Heart left ventricle (tissue), 16 donors: ENCODE data around the gene OGFOD3. TPM values are rescaled to one million over a fixed set of nuclear protein-coding genes. Genes with fewer than 3 reads are reported as not detected.
"Not testable (repeated sequence)": the region's sequence is repeated elsewhere in the genome, so short reads cannot be mapped to it uniquely, and the experiment has no call there.

Source experiments
- ATAC-seq, 4 donors: fragments of 200-7000 bp; cut with Tn5 transposase; one replicate each; pipeline ENCODE4 v1.9.1; 2020 to 2022; ENCODE audit warnings: moderate library complexity in 4 of 4, mild to moderate bottlenecking in 3 of 4, moderate number of reproducible peaks in 1 of 4
- DNase-seq, 5 donors: peaks; one replicate each; pipeline ENCODE4 v3.0.0-alpha.2; 2020
- H3K27ac ChIP-seq, 12 donors: fragments of 200-600 bp; sonication (generic) in 4 of 12; one replicate each; pipeline versions ENCODE4 v1.5.0 to v1.8.0; 2016 to 2022; ENCODE audit warnings: mild to moderate bottlenecking in 2 of 12
- H3K27me3 ChIP-seq, 9 donors: fragments of 200-600 bp; sonication (generic) in 2 of 9; one replicate each; pipeline versions ENCODE4 v1.5.1 to v1.8.0; 2016 to 2022; ENCODE audit warnings: mild to moderate bottlenecking in 3 of 9
- H3K36me3 ChIP-seq, 9 donors: fragments of 200-600 bp; sonication (generic) in 2 of 9; one replicate each; pipeline versions ENCODE4 v1.5.0 to v1.8.0; 2018 to 2022; ENCODE audit warnings: mild to moderate bottlenecking in 2 of 9
- H3K4me1 ChIP-seq, 12 donors: fragments of 200-600 bp; sonication (generic) in 4 of 12; one replicate each; pipeline versions ENCODE4 v1.5.0 to v1.8.0; 2016 to 2022; ENCODE audit warnings: mild to moderate bottlenecking in 3 of 12
- H3K4me3 ChIP-seq, 12 donors: fragments of 200-600 bp; sonication (generic) in 4 of 12; one replicate each; pipeline versions ENCODE4 v1.5.0 to v1.8.0; 2017 to 2022; ENCODE audit warnings: mild to moderate bottlenecking in 9 of 12, moderate library complexity in 4 of 12
- H3K9me3 ChIP-seq, 12 donors: fragments of 200-600 bp; sonication (generic) in 4 of 12; one replicate each; pipeline versions ENCODE4 v1.5.0 to v1.8.0; 2016 to 2022; ENCODE audit warnings: mild to moderate bottlenecking in 1 of 12
- POLR2A ChIP-seq, 2 donors: fragments of 450-650 bp; IDR thresholded peaks; one replicate each; pipeline ENCODE4 v1.6.1; 2017; ENCODE audit warnings: antibody characterized with exemption in 2 of 2, mild to moderate bottlenecking in 2 of 2, moderate library complexity in 2 of 2
- WGBS, 4 donors: extraction: QIAGEN DNeasy Blood & Tissue Kit in 2 of 4; methylation state at CpG; one replicate each; pipeline versions ENCODE4 v1.1.5 to v1.1.7; 2013 to 2018; 5-methylcytosine and 5-hydroxymethylcytosine counted together
- intact Hi-C, 10 donors: fragments of 100-400 bp; cut with DNase I; formaldehyde crosslinking; loops; one replicate each; pipeline versions ENCODE4 v1.11.1 to v1.14.2; 2022
- polyA plus RNA-seq, 2 donors: library from polyadenylated mRNA; stranded (reverse); fragments of 200-250 nt; gene quantifications; one replicate each; pipeline ENCODE4 v1.2.3, GENCODE V29; 2013
- total RNA-seq, 9 donors: library from RNA; depleted of rRNA in 2 of 9; stranded (reverse); fragments of >200 nt in 2 of 9; fragmentation: NEBNext Ultra II Directional in 3 of 9; extraction: Animal tissue kit (Norgen Biotek cat#: 25700) in 3 of 9; gene quantifications; one replicate each; pipeline versions ENCODE4 v1.1.0 to v1.2.4, GENCODE V29; 2016 to 2023
- TF ChIP-seq, protein P1 (sequence below), 12 donors: fragments of 200-600 bp; sonication (generic) in 4 of 12; IDR thresholded peaks; one replicate each; pipeline versions ENCODE4 v1.5.0 to v1.8.0; 2018 to 2022; ENCODE audit warnings: antibody characterized with exemption in 12 of 12, mild to moderate bottlenecking in 5 of 12
- donor health status: ischemic (EF 13 %, LVEDD 7.1; RV severe dilation, severe dysfunction).
- donor health status: healthy with polysubstance abuse.
- donor health status: DM: no; HTN: yes; CAD: no.
- donor health status: DM: no; HTN: no; CAD: no.
- donor health status: ischemic (EF 25% LVEDD 6.9; RV normal size, moderate dysfunction).
- donor health status: ischemic (EF 25% LVEDD 5.7; RV mildly dilated, moderate dysfunction).
- donor health status: healthy.
- donor health status: DM: yes; HTN: yes; CAD: no.
- donor health status: ischemic (EF 35%, LVEDD 5.7; RV mildly dilated, moderate dysfunction).
- donor health status: nonischemic (EF 11% LVEDD 7.7; RV severe dilation, severe dysfunction).
- donor health status: DM: yes; HTN: yes; CAD: no.
- donor health status: PGD.
- donor health status: ischemic (EF 29% LVEDD 5.4; RV normal size, mild dysfunction).
- donor health status: nonischemic (EF 23%, LVEDD 6.1; RV moderate dilation, normal function).

Gene OGFOD3
- total and polyA plus RNA-seq, 11 donors, result 22.6 to 38.5 (median 29.3) TPM

- no peak overlapping the region for H3K4me3 ChIP-seq
- H3K4me1 ChIP-seq, result peaks cover 0 to 7% (median 3%) of the 10 kb centered on the region in 12 donors
- no peaks in the 10 kb centered on the region for H3K9me3 ChIP-seq
- H3K27ac ChIP-seq, result no peak overlapping the region
- no peak for ATAC-seq
- no peak for DNase-seq
- TF ChIP-seq, protein P1, sequence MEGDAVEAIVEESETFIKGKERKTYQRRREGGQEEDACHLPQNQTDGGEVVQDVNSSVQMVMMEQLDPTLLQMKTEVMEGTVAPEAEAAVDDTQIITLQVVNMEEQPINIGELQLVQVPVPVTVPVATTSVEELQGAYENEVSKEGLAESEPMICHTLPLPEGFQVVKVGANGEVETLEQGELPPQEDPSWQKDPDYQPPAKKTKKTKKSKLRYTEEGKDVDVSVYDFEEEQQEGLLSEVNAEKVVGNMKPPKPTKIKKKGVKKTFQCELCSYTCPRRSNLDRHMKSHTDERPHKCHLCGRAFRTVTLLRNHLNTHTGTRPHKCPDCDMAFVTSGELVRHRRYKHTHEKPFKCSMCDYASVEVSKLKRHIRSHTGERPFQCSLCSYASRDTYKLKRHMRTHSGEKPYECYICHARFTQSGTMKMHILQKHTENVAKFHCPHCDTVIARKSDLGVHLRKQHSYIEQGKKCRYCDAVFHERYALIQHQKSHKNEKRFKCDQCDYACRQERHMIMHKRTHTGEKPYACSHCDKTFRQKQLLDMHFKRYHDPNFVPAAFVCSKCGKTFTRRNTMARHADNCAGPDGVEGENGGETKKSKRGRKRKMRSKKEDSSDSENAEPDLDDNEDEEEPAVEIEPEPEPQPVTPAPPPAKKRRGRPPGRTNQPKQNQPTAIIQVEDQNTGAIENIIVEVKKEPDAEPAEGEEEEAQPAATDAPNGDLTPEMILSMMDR (IDR thresholded peaks at IDR 0.05), result no peak
- TF ChIP-seq POLR2A (IDR thresholded peaks at IDR 0.05), result no peak
- peaks cover 0 to 31% (median 5%) of the 10 kb centered on the region in 9 donors for H3K27me3 ChIP-seq
- intact Hi-C loops, result no loop called here
- H3K36me3 ChIP-seq, result no peaks in the 10 kb centered on the region
- WGBS, 4 donors, result 74 to 84% (median 78%) methylated on average over 6 of the region's 6 CpGs
Measured at GRCh38 chr17:82365606-82366295, 52.6 kb downstream of the OGFOD3 start.

DNA sequence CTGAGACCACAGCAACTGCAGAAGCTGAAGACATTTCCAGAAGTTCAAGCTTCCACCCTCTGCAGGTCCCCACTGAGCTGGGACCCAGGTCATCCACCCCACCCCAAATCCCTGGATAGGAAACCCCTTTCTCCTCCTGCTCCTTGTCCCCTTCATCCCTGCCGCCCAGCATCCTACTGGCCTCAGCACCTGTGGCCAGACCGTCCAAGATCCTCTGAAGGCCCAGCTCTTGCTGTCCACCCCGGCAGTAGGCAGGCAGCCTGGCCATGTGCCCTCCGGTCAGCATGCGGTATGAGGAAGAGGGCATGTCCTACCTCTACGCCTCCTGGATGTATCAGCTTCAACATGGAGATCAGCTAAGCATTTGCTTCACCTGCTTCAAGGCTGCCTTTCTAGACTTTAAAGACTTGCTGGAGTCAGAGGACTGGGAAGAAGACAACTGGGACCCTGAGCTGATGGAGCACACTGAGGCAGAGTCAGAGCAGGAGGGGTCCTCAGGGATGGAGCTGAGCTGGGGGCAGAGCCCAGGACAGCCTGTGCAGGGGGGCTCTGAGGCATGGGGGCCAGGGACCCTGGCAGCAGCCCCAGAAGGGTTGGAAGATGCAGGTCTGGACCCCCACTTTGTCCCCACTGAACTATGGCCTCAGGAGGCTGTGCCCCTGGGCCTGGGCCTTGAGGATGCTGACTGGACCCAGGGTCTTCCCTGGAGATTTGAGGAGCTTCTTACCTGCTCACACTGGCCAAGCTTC lies 56.3 kb downstream of the OGFOD3 start:
- ATAC-seq (no peak), DNase-seq (no peak)
- WGBS, 4 donors, result 89 to 96% (median 92%) methylated on average over 6 of the region's 6 CpGs
- Histone ChIP-seq H3K9me3 (no peaks in the 10 kb centered on the region), H3K27ac (no peak overlapping the region), H3K4me1 (peaks cover 0 to 4% (median 0%) of the 10 kb centered on the region in 12 donors), H3K4me3 (no peak overlapping the region), H3K27me3 (peaks cover 0 to 20% (median 0%) of the 10 kb centered on the region in 9 donors), H3K36me3 (no peaks in the 10 kb centered on the region)
- TF ChIP-seq, protein P1 (IDR thresholded peaks at IDR 0.05), result no peak
- TF ChIP-seq POLR2A (IDR thresholded peaks at IDR 0.05), result no peak
- intact Hi-C loops, result no loop called here

DNA sequence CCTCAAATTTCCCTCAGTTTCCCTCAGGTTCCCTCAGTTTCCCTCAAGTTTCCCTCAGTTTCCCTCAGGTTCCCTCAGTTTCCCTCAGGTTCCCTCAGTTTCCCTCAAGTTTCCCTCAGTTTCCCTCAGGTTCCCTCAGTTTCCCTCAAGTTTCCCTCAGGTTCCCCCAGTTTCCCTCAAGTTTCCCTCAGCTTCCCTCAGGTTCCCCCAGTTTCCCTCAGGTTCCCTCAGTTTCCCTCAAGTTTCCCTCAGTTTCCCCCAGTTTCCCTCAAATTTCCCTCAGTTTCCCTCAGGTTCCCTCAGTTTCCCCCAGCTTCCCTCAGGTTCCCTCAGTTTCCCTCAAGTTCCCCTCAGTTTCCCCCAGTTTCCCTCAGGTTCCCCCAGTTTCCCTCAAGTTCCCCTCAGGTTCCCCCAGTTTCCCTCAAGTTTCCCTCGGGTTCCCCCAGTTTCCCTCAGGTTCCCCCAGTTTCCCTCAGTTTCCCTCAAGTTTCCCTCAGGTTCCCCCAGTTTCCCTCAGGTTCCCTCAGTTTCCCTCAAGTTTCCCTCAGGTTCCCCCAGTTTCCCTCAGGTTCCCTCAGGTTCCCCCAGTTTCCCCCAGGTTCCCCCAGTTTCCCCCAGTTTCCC lies 58.8 kb downstream of the OGFOD3 start:
- intact Hi-C loops, result loop anchor here in 5 of 10 donors (5.0 to 10.0 kb wide), 4 partner anchors 43 to 415 kb away; no protein-coding TSS in a partner anchor

DNA sequence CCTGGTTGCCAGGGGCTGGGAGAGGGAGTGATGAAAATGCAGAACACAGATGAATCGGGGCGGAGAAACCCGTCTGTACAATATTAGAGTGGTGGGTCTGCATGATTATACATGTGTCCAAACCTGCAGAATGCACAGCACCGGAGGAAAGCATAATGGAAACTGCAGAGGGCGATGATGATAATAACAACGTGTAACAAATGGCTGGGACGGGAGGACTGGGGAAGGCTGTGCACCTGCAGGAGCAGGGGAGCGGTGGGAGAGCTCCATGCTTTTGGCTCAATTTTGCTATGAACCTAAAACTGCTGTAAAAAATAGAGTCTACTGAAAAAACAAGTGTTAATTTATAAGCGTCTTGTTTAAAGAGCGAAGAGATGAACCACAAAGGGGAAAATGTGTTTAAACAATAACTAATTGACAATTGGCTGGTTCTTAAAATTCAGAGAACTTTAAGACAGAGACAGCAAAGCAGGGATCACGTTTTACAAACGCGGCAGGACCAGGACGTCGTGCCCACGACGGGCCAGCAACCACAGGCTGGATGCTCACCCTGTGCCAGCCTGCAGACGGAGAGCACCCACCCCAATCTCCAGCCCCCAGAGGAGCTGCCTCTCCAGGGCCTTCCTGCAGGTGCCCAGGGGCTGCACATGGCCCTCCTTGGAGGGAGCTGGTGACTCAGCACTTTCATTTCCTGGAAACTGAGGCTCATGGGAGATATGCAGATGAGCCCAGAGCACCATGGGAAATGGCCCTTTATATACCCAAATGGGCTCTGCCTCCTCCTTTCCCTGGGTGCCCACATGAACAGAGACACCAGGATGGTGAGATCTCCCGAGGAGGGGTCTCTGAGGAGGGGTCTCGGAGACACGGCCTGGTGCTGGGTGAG lies 59.7 kb downstream of the OGFOD3 start, which contains the start of gene TEX19:
TEX19 (plus strand) TSS at position 783 of the 886 bp plus-strand sequence. CDS start 2,904 bp downstream, outside the sequence.
- Histone ChIP-seq H3K27me3 (peaks cover 0 to 32% (median 0%) of the 10 kb centered on the region in 9 donors), H3K9me3 (no peaks in the 10 kb centered on the region), H3K4me1 (peaks cover 0 to 4% (median 0%) of the 10 kb centered on the region in 12 donors), H3K27ac (no peak within 1 kb of the TSS), H3K4me3 (no peak within 1 kb of the TSS), H3K36me3 (no peaks in the 10 kb centered on the region)
- TF ChIP-seq POLR2A (IDR thresholded peaks at IDR 0.05), result no peak
- TF ChIP-seq, protein P1 (IDR thresholded peaks at IDR 0.05), result no peak
- intact Hi-C loops, result loop anchor here in 5 of 10 donors (5.0 to 10.0 kb wide), 4 partner anchors 44 to 416 kb away; no protein-coding TSS in a partner anchor
- no peak for DNase-seq
- no peak for ATAC-seq
- WGBS, 4 donors, result 67 to 73% (median 72%) methylated on average over 21 of the region's 21 CpGs

More for the DNA sequence above, 58.8 kb downstream of the OGFOD3 start:
- not testable (repeated sequence) for H3K4me1 ChIP-seq, H3K9me3 ChIP-seq, ATAC-seq, H3K27ac ChIP-seq, H3K36me3 ChIP-seq, DNase-seq, H3K4me3 ChIP-seq
- H3K27me3 ChIP-seq, result peaks cover 0 to 32% (median 0%) of the 10 kb centered on the region in 9 donors
- 72 to 90% (median 88%) methylated on average over 1 of the region's 1 CpG for whole genome bisulfite sequencing, 4 donors
